ENCODE results near the gene TNFAIP3.

TNFAIP3 gene

GRCh38 chr6:137849981-137850714, 16.9 kb upstream of the TNFAIP3 start:
- Histone ChIP-seq H3K27me3 (ENCODE audit: insufficient read depth, poor library complexity, severe bottlenecking) (no peaks in the 10 kb centered on the region), H3K4me3 (replicated peaks; ENCODE audit: insufficient read depth, low read length) (no peak overlapping the region), H3K27ac (replicated peaks) (no peak overlapping the region)
- TF ChIP-seq CTCF (IDR thresholded peaks at IDR 0.05; ENCODE audit: insufficient read depth, low read length) = no peak
- TF ChIP-seq POLR2AphosphoS5 (IDR thresholded peaks at IDR 0.05; ENCODE audit: low read depth) = no peak
- no peak for TF ChIP-seq GABPA (IDR thresholded peaks at IDR 0.05; ENCODE audit: low read depth)
- TF ChIP-seq REST (IDR thresholded peaks at IDR 0.05; ENCODE audit: insufficient replicate concordance, low read depth) = no peak
- no peak for TF ChIP-seq SPI1 (IDR thresholded peaks at IDR 0.05; ENCODE audit: borderline replicate concordance, low read depth)
- DNase-seq (ENCODE audit: low read depth in 1 of 2, low spot score in 1 of 2) = no peak

- Histone ChIP-seq H3K27me3 (ENCODE audit: insufficient read depth, poor library complexity, severe bottlenecking) (no peaks in the 10 kb centered on the region), H3K27ac (replicated peaks) (no peak overlapping the region)
- TF ChIP-seq POLR2AphosphoS5 (IDR thresholded peaks at IDR 0.05; ENCODE audit: low read depth) = no peak
- no peak for TF ChIP-seq GABPA (IDR thresholded peaks at IDR 0.05; ENCODE audit: low read depth)
- no peak for TF ChIP-seq REST (IDR thresholded peaks at IDR 0.05; ENCODE audit: insufficient replicate concordance, low read depth)
Measured at GRCh38 chr6:137850816-137851602, 16.1 kb upstream of the TNFAIP3 start.

GRCh38 chr6:137851669-137852068, 15.4 kb upstream of the TNFAIP3 start:
- no peaks in the 10 kb centered on the region for H3K27me3 ChIP-seq (ENCODE audit: insufficient read depth, poor library complexity, severe bottlenecking)
- H3K4me3 ChIP-seq (replicated peaks; ENCODE audit: insufficient read depth, low read length) = no peak overlapping the region
- no peak overlapping the region for H3K27ac ChIP-seq (replicated peaks)
- no peak for DNase-seq (ENCODE audit: low read depth in 1 of 2, low spot score in 1 of 2)
- TF ChIP-seq REST (IDR thresholded peaks at IDR 0.05; ENCODE audit: insufficient replicate concordance, low read depth) (no peak), POLR2AphosphoS5 (IDR thresholded peaks at IDR 0.05; ENCODE audit: low read depth) (no peak), GABPA (IDR thresholded peaks at IDR 0.05; ENCODE audit: low read depth) (no peak), SPI1 (IDR thresholded peaks at IDR 0.05; ENCODE audit: borderline replicate concordance, low read depth) (no peak), CTCF (IDR thresholded peaks at IDR 0.05; ENCODE audit: insufficient read depth, low read length) (no peak)

More at GRCh38 chr6:137850816-137851602, 16.1 kb upstream of the TNFAIP3 start:
- H3K4me3 ChIP-seq (replicated peaks; ENCODE audit: insufficient read depth, low read length) = no peak overlapping the region
- no peak for DNase-seq (ENCODE audit: low read depth in 1 of 2, low spot score in 1 of 2)

Data from HL-60 (cell line).